HL-60 (cell line): ENCODE measurements around the gene IQCH.

ENCODE experiments used
- CTCF ChIP-seq: IDR thresholded peaks from one replicate; pipeline ENCODE4 v1.5.1; 2011; ENCODE audit warnings: low read length, control low read depth, inconsistent platforms; ENCODE audit not compliant: insufficient read depth
- GABPA ChIP-seq: IDR thresholded peaks from 2 replicates; pipeline ENCODE4 v1.6.1; 2012; ENCODE audit warnings: low read depth
- POLR2AphosphoS5 ChIP-seq: IDR thresholded peaks from 2 replicates; pipeline ENCODE4 v1.6.1; 2012; ENCODE audit warnings: low read depth
- REST ChIP-seq: IDR thresholded peaks from 2 replicates; pipeline ENCODE4 v1.6.1; 2012; ENCODE audit warnings: low read depth; ENCODE audit not compliant: insufficient replicate concordance
- SPI1 ChIP-seq: IDR thresholded peaks from 2 replicates; pipeline ENCODE4 v1.6.1; 2012; ENCODE audit warnings: low read depth, mild to moderate bottlenecking, borderline replicate concordance

- TF ChIP-seq POLR2AphosphoS5, result no peak
- TF ChIP-seq CTCF, result no peak
- TF ChIP-seq REST, result no peak
- no peak for TF ChIP-seq GABPA
- TF ChIP-seq SPI1, result no peak
These were observed 165.1 kb downstream of the IQCH start for GRCh38 chr15:67419705-67420104.
